DOHH2 (cell line): ENCODE results near the gene MPPED1.

ENCODE experiments used
- EZH2phosphoT487 ChIP-seq: fragments of 200-600 bp; sonication (generic); IDR thresholded peaks from 2 replicates; pipeline ENCODE4 v1.6.1; 2017; ENCODE audit warnings: borderline replicate concordance, mild to moderate bottlenecking, antibody characterized with exemption, low read length, moderate library complexity, mixed read lengths
- TF ChIP-seq, protein P1 (sequence below): fragments of 200-600 bp; sonication (generic); IDR thresholded peaks from one replicate; pipeline ENCODE4 v1.5.1; 2014; ENCODE audit warnings: antibody characterized with exemption, mild to moderate bottlenecking, low read depth, low read length; ENCODE audit not compliant: poor library complexity, severe bottlenecking

- TF ChIP-seq, protein P1, sequence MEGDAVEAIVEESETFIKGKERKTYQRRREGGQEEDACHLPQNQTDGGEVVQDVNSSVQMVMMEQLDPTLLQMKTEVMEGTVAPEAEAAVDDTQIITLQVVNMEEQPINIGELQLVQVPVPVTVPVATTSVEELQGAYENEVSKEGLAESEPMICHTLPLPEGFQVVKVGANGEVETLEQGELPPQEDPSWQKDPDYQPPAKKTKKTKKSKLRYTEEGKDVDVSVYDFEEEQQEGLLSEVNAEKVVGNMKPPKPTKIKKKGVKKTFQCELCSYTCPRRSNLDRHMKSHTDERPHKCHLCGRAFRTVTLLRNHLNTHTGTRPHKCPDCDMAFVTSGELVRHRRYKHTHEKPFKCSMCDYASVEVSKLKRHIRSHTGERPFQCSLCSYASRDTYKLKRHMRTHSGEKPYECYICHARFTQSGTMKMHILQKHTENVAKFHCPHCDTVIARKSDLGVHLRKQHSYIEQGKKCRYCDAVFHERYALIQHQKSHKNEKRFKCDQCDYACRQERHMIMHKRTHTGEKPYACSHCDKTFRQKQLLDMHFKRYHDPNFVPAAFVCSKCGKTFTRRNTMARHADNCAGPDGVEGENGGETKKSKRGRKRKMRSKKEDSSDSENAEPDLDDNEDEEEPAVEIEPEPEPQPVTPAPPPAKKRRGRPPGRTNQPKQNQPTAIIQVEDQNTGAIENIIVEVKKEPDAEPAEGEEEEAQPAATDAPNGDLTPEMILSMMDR = no peak
- no peak for TF ChIP-seq EZH2phosphoT487
Observed at GRCh38 chr22:43395086-43395695, 16.6 kb upstream of the MPPED1 start.
